ENCODE results near the gene TELO2.
A peak's percentile ranks its signal among the peaks of the same experiment; 100 is the strongest.

Gene TELO2

GRCh38 chr16:1524366-1524765 is 31.2 kb downstream of the TELO2 start:
- DNase-seq: no peak

GRCh38 chr16:1525871-1526607 is 32.9 kb downstream of the TELO2 start:
- DNase-seq: no peak

- no peak for DNase-seq
Observed at GRCh38 chr16:1526608-1527555, 33.7 kb downstream of the TELO2 start.

- no peak for DNase-seq
Observed at GRCh38 chr16:1527836-1528811, 35.0 kb downstream of the TELO2 start.

- no peak for DNase-seq
Observed at GRCh38 chr16:1528921-1529537, 35.9 kb downstream of the TELO2 start.

- no peak for DNase-seq
Observed at GRCh38 chr16:1530349-1530882, 37.3 kb downstream of the TELO2 start.

GRCh38 chr16:1530883-1531637 is 37.9 kb downstream of the TELO2 start:
- DNase-seq: no peak

GRCh38 chr16:1531638-1531910 is 38.4 kb downstream of the TELO2 start:
- DNase-seq: no peak

- DNase-seq: no peak
Observed at GRCh38 chr16:1532081-1532760, 39.1 kb downstream of the TELO2 start.

GRCh38 chr16:1532771-1533170 is 39.6 kb downstream of the TELO2 start:
- no peak for DNase-seq

- DNase-seq: peak; percentile 68
Observed at GRCh38 chr16:1533443-1533951, 40.3 kb downstream of the TELO2 start, which contains the start of gene TMEM204. Gene TMEM204, plus strand, starts transcription at chr16:1533666. Its CDS starts 610 bp downstream, at chr16:1534276.

- no peak for DNase-seq
Observed at GRCh38 chr16:1534021-1535020, 41.2 kb downstream of the TELO2 start.

GRCh38 chr16:1535391-1536291 is 42.5 kb downstream of the TELO2 start:
- DNase-seq: no peak

GRCh38 chr16:1536601-1537000 is 43.4 kb downstream of the TELO2 start:
- no peak for DNase-seq

GRCh38 chr16:1537138-1537577 is 44.0 kb downstream of the TELO2 start:
- no peak for DNase-seq

GRCh38 chr16:1537763-1538289 is 44.7 kb downstream of the TELO2 start:
- no peak for DNase-seq

GRCh38 chr16:1538804-1539520 is 45.8 kb downstream of the TELO2 start:
- DNase-seq: no peak

All from HCEC 1CT (cell line).